ENCODE data around the gene CAPN12.

The CAPN12 gene

DNA sequence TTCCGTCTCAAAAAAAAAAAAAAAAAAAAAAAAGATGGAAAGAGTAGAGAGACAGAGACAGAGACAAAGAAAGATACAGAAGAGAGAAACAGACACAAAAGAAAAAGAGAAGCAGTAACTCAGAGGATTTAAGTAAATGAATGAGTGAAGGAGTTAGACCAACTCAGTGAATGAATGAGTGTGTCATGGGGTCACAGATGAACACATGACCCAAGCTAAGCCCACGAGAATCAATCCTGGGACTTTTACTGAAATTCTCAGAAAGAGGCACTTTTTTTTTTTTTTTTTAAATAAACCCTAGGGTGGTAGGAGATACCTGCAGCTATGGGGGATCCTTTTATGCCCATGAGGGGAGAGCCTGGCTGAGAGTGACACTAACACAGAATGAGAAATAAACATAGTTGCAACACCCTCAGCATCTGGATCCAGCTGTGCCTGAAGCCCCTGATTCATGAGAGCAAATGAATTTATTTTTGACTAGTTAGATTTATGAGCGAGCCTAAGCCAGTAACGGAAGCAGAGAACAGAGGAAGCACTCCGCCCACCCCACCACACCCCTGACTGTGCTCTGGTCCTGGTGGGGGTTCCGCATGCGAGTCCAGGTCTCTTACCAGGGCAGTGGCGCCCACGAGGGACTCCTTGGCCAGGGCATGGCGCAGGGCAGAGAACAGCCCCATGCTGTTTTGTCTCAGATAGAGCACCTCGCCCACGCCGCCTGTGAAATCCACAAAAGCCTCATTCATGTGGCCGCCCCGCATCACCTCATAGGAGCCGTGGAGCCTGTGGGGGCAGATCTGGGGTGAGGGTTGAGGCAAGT, 4.6 kb downstream of the CAPN12 start:
- in situ Hi-C loops (cut with MboI; ENCODE audit: low sequenced_read_pairs): no loop called here

DNA sequence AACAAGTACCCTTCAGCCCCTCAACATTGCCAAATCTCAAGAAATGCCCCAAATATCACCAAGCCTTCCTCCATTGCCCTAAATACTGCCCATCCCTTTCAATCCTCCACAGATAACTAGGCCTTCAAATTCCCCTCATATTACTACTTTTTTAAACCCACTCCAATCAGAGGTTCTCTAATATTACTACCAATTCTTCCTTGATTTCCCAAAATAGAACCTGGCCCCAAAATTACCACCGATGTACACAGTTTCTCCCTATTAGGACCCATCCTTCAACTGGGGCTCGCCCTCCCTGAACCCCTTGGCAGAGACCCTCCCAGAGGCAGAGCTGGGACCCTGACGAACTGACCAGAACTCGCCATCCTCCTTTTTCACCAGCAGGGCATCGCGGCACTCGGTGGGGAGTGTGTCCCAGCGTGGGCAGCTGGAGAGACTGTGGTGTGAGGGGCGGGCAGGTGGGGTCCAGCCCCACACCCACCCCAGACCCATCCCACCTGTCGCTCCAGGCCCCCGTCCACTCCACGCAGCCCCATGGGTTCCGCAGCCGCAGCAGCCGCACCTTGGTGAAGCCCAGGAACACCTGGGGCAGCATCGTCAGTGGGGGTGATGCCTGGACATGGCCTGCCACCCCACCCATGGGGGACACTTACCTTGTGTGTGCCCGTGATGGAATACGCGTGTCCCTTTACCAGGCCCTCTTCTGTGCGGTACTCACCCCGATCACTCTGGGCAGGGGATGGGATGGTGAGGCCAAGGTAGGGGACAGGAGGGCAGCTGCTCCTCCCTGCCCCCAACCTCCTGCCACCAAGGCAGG, 6.1 kb downstream of the CAPN12 start:
- in situ Hi-C loops (cut with MboI; ENCODE audit: low sequenced_read_pairs): no loop called here

- in situ Hi-C loops (cut with MboI; ENCODE audit: low sequenced_read_pairs): no loop called here
Observed at GRCh38 chr19:38737281-38737865, 6.9 kb downstream of the CAPN12 start.

- in situ Hi-C loops (cut with MboI; ENCODE audit: low sequenced_read_pairs): no loop called here
Observed at GRCh38 chr19:38736413-38737280, 7.6 kb downstream of the CAPN12 start.

DNA sequence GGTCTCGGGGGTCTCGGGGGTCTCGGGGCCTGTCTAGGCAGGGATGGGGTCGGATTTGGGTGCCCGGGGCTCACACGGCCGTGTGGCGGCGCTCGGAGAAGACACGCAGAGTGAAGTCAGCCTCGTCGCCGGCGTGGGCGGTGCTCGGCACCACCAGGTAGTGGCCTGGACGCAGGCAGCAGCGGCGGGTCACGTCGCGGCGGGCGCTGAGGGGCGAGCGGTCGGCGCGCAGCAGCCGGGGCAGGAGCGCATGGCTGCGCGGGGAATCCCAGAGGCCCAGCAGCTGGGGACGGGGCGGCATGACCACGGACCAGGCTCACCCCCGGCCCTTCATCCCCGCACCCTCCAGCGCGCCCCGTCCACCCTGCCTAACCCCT, 8.2 kb downstream of the CAPN12 start:
- in situ Hi-C loops (cut with MboI; ENCODE audit: low sequenced_read_pairs): no loop called here

DNA sequence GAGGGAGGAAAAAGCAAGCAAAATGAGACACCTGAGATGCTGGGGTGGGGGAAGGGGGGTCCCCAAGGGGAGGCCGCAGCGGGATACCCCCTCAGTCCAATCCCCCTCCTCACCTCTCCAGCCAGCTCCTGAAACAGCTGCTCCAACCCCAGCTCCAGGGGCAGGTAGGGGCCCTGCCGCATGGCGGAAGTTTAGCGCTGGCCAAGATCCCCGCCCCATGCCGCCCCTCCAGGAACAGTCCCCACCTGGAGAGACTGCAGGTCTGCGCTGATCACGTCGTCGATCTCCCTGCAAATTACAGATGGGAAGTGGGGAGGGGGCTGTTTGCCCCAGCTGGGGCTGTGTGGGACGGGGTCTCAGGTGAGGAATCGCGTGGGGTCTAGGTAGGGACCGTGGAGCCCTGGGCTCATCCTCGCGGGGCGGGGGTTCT, 9.0 kb downstream of the CAPN12 start:
- in situ Hi-C loops (cut with MboI; ENCODE audit: low sequenced_read_pairs): no loop called here

GRCh38 chr19:38734426-38735256, 9.6 kb downstream of the CAPN12 start:
- in situ Hi-C loops (cut with MboI; ENCODE audit: low sequenced_read_pairs): no loop called here

- in situ Hi-C loops (cut with MboI; ENCODE audit: low sequenced_read_pairs): no loop called here
Observed at GRCh38 chr19:38734176-38734425, 10.2 kb downstream of the CAPN12 start.

- in situ Hi-C loops (cut with MboI; ENCODE audit: low sequenced_read_pairs): no loop called here
Observed at GRCh38 chr19:38733493-38734175, 10.6 kb downstream of the CAPN12 start.

DNA sequence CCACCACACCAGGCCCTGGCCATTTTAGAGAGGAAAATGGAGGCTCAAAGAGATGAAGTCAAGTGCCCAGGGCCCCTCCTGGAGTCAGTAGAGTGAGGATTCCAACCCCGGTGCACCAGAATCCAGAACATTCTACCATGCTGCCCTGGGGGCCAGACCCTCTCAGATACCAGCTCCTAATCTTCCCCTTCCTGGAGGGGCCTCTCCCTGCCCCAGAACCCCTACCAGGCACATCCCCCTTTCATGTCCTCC, 11.1 kb downstream of the CAPN12 start:
- in situ Hi-C loops (cut with MboI; ENCODE audit: low sequenced_read_pairs): no loop called here

- in situ Hi-C loops (cut with MboI; ENCODE audit: low sequenced_read_pairs): no loop called here
Observed at GRCh38 chr19:38731654-38732301, 12.5 kb downstream of the CAPN12 start.

DNA sequence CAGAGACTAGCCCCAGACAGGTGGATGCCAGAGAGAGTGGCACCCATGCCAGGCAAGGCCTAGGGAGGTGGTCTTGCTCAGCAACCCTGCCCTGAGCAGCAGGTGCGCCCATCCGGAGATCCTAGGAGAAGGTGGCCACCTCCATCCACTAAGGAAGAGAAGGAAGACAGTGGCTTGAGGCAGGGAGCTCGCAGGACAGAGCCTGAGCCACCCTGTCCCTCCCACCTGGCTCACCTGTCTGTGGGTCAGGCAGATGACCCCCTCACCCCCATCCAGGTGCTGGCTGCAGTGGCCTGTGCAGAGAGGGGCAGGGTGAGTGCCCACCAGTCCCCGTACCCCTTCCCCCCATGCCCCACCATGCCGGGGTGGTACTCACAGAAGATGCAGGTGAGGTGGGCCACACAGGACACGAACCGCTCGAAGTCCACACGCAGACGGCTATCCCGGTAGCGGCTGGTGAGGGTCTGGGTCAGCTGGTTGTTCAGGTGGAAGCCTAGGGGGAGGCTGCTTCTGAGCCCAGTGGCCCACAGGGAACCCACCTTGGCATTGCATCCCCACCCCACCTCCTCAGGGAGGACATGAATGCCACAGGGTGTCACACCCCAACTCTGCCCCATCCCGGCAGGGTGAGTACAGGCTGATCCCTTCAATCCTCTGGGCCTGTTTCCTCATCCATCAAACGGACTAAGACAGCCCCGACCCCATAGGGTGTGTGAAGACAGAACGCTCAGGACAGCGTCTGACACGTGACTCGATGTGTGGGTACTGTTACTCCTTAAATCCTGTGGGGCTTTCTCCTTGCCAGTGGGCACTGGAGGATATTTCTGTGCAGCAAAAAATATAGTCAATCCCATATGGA, 13.3 kb downstream of the CAPN12 start:
- in situ Hi-C loops (cut with MboI; ENCODE audit: low sequenced_read_pairs): no loop called here

DNA sequence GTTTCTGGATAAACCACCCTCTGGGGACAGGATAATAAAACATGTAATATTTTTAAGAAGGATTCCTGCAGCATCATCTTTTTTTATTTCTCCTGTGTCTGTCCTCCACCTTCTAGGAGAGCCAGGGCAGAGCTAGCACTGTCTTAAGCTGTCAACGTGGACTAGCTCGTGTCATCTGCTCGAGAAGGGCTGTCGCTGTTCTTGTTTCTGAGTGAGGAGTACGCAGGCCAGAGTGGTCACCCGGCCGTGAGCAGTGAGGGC, 13.9 kb downstream of the CAPN12 start:
- in situ Hi-C loops (cut with MboI; ENCODE audit: low sequenced_read_pairs): no loop called here

DNA sequence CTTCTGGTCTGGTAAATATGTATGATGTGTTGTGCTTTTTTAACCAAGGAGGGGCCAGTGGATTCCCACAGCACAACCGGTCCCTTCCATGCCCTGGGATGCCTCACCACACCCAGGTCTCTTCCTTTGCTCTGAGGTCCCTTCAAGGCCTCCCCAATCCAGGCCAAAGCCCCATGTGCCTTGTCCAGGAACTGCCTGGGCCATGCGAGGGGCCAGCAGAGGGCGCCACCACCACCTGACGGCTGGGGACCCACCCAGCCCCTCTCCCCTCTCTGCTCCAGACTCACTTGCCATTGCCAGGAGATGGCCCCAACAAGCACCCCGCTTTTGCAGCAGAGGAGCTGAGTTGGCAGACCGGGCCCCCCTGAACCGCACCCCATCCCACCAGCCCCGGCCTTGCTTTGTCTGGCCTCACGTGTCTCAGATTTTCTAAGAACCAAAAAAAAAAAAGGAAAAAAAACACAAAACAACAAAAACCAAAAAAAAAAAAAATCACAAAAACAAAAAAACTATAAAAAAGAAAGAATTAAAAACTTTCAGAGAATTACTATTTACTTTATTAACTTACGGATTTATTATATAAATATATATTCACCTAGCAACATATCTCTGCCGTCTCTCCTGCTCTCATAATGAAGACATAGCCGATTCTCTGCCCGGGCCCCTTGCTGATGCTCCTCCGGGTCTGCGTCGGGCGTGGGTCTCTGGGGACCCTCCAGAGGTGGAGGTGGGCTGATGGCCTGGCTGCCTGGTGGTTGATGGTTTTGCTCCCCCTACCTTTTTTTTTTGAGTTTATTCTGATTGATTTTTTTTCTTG, 14.4 kb downstream of the CAPN12 start:
- in situ Hi-C loops (cut with MboI; ENCODE audit: low sequenced_read_pairs): no loop called here

DNA sequence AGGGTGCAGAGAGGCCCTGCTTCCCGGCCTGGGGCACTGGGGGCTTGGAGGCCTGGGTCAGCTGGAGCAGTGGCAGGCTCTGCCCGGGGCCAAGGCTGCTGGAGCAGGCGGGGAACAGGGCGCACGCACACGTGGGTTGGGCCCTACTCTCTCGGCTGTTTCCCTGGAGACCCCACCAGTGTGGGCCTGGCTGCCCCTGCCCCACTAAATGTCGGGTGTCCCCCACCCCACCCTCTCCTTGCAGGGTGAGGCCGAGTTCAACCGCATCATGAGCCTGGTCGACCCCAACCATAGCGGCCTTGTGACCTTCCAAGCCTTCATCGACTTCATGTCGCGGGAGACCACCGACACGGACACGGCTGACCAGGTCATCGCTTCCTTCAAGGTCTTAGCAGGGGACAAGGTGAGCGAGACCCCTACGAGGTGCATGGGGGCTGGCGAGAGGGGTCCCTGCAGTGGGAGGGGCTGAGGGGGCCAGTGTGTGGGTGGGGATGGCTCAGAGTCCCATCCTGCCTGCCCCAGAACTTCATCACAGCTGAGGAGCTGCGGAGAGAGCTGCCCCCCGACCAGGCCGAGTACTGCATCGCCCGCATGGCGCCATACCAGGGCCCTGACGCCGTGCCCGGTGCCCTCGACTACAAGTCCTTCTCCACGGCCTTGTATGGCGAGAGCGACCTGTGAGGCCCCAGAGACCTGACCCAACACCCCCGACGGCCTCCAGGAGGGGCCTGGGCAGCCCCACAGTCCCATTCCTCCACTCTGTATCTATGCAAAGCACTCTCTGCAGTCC, 15.3 kb downstream of the CAPN12 start:
- in situ Hi-C loops (cut with MboI; ENCODE audit: low sequenced_read_pairs): no loop called here

- in situ Hi-C loops (cut with MboI; ENCODE audit: low sequenced_read_pairs): no loop called here
Observed at GRCh38 chr19:38727868-38728660, 16.2 kb downstream of the CAPN12 start.
